ENCODE measurements around the gene SRRM4.

SRRM4 gene

DNA sequence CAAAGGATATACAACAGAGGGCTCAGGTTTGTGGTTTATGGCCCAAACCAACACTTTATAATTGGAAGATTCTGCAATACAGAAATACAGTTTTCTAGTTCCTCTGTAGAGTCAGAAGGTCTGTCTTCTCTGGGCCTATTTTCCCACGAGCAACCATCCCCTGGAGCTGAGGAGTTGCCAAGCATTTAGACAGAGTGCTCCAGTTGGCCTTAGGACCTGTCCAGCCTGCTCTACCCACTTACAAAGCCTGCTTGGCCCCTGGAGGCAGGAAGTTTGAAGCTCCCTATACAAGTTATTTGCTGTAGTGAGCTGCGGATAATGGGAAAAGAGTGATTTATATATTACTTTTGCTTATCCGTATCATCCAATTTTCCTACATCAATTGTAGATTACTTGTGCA, 136.6 kb downstream of the SRRM4 start:
- no peak for DNase-seq (ENCODE audit: low read depth in 1 of 2, low spot score in 1 of 2)

DNA sequence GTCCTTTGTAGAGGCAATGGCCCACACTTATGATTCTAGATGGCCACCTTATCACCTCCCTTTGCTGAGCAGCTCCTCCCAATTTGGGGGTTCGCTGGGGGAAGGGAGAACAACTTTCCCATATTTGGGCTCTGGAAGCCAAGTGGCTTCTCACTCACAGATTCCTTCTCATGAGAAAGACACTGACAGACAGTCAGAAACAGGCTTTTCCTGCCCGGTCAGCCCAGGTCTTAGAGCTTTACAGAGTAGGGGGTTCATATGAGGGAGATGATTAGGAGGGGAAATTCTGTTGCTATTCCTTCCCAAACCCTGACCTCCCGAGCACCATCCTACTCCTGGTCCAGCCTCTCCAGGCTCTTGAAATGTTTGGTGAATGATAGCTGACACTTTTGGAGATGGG, 137.3 kb downstream of the SRRM4 start:
- DNase-seq (ENCODE audit: low read depth in 1 of 2, low spot score in 1 of 2): no peak

DNA sequence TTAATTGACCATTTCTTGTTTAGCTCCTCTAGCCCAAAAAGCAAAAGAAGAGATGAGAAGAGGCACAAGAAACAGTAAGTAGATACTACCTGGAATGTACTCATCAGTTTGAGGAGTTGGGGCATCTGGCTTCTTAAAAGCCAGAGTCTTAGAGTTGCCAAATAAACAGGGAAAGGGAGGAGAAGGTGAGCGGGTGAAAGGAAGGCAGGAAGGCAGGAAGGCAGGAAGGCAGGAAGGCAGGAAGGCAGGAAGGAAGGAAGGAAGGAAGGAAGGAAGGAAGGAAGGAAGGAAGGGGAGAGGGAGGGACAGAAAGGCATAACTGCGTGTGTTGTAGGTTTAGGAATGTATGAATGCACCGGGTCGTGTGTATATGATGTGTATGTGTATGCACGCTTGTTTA, 140.7 kb downstream of the SRRM4 start:
- DNase-seq (ENCODE audit: low read depth in 1 of 2, low spot score in 1 of 2): no peak

DNA sequence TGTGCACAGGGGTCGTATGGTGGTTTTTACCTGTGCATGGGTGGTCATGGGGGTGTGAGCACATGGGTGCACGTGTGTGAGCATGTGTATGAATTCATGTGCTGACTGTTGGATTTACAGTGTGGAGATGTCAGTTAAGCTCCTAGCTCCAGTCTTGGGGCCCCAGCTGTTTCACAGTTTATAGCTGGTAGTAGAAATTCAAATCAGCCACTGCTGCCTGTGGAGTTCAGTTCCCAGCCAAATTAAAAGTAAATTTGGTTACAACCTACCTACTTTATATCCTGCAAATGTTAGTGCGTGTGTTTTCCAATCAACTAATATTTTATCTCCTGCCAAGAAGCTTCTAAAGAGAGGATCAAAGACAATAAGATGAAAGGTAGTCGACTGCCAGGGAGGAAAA, 141.4 kb downstream of the SRRM4 start:
- DNase-seq (ENCODE audit: low read depth in 1 of 2, low spot score in 1 of 2): no peak

DNA sequence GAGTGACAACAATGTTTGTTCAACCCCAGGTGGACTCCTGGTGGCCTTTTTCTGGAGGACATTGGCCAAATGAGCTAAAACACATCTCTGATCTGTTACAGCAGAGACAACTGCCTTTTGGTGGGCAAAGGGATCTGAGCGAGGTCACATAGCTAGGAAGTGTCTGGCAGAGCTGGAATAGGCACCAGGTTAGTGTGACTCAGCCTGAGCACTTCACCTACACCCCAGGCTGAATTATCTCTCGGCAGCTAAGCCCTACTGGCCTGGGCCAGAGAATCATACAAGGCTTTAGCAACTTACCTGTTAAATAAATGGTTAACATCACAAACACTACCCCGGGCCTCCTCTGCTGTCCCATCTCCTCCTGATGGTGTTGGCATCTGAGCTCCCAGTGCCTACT, 147.2 kb downstream of the SRRM4 start:
- DNase-seq (ENCODE audit: low read depth in 1 of 2, low spot score in 1 of 2): no peak

DNA sequence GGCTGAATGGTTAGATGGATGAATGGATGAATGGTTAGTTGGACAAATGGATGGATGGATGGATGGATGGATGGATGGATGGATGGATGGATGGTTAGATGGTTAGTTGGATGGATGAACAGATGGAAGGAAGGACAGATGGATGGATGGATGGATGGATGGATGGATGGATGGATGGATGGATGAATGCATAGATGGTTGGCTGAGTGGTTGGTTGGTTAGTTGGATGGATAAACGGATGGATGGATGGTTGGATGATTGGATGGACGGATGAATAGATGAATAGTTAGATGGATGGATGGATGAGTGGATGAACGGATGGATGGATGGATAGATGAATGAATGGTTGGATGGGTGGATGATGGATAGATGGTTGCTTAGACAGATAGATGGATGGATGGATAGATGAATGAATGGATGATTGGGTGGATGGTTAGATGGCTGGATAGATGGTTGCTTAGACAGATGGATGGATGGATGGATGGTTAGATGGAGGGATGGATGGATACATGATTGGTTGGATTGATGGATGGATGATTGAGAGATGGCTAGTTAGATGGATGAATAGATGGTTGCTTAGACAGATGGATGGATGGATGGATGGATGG, 148.6 kb downstream of the SRRM4 start:
- no peak for DNase-seq (ENCODE audit: low read depth in 1 of 2, low spot score in 1 of 2)

DNA sequence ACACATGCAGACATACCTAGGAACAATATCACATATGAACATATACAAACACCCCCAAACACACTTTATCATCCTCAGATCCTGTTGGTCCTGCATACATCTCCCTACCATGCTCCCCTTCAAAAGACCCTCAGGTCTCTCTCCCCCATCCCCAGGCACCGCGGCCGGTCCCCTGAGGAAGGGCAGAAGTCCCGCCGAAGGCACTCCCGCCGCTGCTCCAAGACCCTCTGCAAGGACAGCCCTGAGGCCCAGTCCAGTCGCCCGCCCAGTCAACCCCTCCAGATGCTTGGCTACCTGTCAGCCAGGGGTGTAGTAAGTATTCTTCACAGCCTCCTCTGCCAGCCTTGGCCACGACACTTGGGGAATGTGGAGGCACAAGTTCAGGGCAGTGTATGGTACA, 149.2 kb downstream of the SRRM4 start:
- no peak for DNase-seq (ENCODE audit: low read depth in 1 of 2, low spot score in 1 of 2)

DNA sequence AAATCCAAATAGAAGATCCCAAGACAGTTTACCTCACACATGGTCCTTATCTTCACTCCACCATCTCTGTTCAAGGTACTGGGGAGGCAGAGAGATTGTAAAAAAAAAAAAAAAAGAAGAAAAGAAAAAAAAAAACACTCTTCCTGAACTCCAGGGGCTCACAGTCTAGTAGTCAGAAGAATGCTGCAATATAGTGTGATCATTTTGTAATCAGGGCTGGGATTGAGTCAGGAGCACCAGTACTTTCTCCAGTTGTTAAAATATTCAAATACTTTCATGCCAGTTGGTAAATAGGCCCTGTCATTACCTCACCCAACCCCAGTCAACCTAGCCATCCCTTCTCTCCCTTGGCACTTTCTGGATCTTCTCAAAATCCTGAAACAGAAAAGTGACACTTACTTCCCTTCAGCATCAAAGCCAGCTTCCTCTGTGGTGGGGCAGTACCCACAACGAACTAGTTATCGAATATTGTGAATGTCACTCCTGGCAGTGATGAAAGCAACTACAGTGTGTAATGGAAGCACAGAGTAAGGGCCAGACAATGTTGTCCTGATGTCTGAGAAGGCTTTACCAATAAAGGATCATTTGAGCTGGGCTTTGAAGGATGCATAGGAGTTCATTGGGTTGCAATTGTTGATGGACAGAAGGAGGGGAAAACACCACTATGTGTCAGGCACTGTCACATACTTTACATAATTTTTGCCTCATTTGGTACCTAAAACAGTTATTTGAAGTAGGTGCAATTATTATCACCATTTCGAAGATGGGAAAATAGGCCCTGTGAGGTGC, 153.1 kb downstream of the SRRM4 start:
- no peak for DNase-seq (ENCODE audit: low read depth in 1 of 2, low spot score in 1 of 2)

DNA sequence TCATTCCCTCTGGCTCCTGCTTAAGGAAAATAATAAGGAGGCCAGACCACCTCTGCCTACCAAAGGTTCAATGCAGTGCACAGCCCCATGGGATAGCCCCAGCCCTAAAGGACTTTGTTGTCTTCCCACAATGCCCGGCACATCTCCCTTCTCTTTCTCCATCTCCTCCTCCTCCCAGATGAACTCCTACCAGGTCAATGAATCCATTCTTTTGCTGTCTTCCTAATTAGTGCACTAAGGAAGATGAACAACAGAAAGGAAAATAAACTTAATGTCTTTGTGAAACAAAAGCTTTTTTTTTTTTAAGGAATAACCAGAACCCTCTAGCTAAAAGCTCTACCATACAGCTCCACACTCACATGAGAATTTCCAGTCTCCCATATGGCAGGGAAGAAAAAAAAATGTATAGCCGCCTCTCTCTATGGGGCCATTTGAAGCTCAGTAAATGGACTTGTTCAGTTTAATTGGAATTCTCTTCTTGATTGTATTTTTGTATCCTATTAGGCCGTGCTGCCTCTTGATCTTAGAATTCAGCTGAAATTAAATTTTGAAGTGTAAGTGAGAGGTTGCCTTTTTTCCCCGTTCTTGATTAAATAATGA, 155.6 kb downstream of the SRRM4 start:
- no peak for DNase-seq (ENCODE audit: low read depth in 1 of 2, low spot score in 1 of 2)

DNA sequence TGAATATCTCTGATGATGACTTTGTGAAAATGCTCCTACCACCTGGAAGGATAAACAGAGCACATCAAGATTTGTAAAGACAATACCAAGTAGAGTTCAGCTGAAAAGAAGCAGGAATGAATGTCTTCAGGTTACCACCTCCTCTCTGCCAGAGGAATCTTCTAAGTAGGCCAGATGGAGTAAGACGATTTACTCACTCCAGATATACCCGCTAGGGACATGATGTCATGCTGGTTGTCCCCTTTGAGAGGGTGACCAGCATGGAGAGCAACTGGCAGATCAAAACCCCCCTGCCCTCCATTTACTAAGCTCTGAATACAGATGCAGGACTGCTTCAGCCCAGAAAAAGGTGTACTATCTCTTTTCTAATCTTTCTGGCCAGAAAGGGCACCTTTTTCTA, 158.1 kb downstream of the SRRM4 start:
- DNase-seq (ENCODE audit: low read depth in 1 of 2, low spot score in 1 of 2): no peak

DNA sequence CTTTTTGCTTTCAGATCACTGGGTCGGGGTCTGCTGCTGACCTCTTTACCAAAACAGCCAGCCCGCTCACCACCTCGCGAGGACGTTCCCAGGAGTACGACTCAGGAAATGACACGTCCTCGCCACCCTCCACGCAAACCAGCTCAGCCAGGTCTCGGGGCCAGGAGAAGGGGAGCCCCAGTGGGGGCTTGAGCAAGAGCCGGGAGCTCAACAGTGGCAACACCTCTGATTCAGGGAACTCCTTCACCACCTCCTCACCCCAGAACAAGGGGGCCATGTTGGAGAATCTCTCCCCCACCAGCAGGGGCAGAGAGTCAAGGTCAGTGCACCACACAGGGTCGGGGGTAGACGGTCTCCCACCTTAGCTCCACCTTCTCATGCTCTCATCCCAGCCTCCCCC, 164.0 kb downstream of the SRRM4 start:
- DNase-seq (ENCODE audit: low read depth in 1 of 2, low spot score in 1 of 2): no peak

DNA sequence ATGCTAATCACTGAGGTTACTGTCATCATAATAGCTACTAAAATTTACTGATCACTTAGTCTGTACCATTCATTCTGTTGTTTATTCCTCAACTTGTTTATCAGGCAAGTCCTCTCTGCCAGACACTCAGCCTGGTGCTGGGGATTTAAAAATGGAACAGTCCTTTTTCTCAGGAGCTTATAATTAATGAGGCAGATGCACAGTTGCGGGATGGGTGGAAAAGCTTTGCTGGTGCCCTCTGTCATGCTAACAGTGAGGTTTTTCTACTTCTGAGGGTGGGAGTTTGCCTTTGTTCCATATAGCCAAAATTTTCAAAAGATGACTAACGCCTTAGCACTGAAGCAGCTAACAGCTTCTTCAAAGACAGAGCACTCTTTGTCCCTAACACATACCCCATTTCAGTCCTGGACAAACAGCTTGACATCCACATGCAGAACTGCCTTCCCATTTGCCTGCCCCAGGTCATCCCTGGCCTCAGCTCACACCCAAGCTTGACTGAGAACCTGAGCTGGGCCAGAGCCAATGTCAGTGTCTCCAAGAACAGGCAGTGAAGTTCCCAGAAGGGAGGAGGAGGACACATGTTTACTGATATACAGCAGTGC, 166.6 kb downstream of the SRRM4 start:
- DNase-seq (ENCODE audit: low read depth in 1 of 2, low spot score in 1 of 2): no peak

DNA sequence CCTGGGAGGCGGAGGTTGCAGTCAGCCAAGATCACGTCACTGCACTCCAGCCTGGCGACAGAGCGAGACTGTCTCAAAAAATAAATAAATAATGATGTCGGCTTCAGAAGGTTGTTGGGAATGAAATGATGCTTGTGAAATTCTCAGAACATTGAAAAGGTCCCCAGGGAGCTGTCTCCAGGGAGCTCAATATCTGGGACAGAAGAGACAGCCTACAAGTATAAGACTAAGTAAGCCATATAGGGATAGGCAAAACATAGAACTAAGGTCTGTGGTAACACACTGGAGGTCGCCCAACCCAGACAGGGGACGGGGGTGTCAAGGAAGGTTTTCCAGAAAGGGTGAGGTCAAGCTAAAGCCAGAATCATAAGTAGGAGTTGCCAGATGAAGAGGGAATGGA, 167.9 kb downstream of the SRRM4 start:
- no peak for DNase-seq (ENCODE audit: low read depth in 1 of 2, low spot score in 1 of 2)

DNA sequence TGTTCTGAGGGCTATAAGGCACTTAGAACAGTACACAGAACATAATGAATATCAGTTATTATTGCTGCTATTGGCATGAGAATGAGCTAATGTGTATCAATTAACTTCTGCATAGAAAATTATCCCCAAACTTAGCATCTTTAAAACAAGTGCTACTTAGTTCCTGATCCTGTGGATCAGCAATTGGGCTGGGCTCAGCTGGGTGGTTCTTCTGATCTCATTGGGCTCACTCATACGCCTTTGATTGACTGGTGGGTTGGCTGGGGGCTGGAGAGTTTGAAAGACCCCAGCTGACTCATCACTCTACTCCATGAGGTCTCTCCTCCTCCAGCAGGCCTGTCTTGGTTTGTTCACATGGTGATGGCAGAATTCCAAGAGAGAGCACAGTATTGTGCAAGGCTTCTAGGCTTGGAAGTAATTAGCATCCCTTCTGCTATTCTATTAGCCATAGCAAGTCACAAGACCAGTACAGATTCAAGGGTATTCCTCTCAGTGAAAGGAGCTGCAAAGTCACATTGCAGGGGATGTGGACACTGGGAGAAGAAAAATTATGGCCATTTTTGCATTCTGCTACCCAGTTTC, 170.2 kb downstream of the SRRM4 start:
- DNase-seq (ENCODE audit: low read depth in 1 of 2, low spot score in 1 of 2): no peak

DNA sequence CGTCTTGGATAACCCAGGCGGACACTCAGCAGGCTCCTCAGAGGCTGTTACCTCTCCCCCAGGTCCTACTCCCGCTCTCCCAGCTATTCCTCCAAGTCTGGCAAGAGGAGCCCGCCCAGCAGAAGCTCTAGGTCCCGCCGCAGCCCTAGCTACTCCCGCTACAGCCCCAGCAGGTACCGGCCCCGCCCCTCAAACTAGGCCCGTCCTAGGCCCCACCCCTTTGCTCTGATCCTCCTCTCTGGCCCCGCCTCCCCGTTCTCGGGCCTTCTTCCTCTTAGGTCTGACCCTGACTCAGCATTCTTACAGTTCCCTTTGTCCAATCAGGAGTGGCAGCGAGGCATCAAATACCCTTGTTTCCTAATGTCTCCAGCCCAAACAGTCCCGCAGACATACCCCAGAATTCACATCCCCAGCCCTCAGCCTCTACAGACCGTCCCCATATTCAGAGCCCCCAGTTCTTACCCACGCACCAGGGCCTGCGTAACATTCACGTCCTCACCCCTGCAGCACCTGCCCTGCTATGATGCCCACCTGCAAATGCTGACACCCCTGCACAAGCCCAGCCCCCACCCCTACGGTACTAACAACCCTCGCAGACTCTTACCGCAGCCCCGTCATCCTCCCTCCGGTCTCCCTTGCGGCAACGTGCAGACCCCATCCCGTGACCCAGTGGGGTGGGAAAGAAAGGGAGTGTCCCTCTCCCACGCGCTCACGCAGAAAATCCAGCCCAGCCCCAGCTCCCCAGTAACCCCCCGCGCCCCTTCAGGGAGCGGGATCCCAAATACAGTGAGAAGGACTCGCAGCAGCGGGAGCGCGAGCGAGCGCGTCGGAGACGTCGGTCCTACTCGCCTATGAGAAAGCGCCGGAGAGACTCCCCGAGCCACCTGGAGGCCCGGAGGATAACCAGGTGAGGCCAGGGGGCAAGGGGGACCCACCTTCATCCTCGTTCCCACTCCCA, 172.4 kb downstream of the SRRM4 start:
- no peak for DNase-seq (ENCODE audit: low read depth in 1 of 2, low spot score in 1 of 2)

DNA sequence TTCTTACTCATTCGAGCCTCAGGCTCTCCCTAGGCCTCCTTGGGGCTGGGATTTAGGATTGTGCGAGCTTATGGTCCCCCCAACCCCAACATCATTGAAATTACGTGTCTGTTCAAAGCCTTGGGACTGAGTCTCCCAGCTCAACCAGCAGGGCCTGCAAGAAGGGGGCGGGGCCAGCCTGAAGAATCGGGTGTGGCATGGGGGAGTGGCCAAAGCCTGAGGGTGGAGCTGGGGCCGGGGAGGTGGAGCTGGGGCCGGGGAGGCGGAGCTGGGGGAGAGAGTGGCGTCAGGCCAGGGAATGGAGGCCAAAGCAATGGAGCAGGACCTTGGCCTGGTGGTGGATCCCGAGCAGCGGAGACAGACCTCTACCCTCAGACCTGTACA, 173.1 kb downstream of the SRRM4 start:
- no peak for DNase-seq (ENCODE audit: low read depth in 1 of 2, low spot score in 1 of 2)

DNA sequence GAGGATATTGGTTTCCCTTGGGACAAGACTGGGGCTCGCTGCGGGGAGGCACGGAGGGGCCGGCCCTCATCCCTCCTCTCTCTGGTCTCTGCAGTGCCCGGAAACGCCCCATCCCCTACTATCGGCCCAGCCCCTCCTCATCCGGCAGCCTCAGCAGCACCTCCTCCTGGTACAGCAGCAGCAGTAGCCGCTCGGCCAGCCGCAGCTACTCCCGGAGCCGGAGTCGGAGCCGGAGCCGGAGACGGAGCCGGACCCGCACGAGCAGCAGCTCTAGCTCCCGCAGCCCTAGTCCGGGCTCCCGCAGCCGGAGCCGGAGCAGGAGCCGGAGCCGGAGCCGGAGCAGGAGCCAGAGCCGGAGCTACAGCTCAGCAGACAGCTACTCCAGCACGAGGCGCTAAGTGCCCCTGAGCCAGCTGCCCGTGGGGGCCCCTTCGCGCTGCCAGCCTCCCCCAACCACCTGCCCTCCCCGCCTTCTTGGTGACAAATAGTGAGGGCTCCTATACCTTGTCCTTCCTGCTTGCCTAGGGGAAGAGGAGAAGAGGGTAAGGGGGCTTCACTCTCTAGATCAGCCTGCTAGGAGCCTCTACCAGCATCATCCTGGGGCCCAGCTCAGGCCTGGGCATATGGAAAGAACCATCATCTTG, 175.2 kb downstream of the SRRM4 start:
- no peak for DNase-seq (ENCODE audit: low read depth in 1 of 2, low spot score in 1 of 2)

DNA sequence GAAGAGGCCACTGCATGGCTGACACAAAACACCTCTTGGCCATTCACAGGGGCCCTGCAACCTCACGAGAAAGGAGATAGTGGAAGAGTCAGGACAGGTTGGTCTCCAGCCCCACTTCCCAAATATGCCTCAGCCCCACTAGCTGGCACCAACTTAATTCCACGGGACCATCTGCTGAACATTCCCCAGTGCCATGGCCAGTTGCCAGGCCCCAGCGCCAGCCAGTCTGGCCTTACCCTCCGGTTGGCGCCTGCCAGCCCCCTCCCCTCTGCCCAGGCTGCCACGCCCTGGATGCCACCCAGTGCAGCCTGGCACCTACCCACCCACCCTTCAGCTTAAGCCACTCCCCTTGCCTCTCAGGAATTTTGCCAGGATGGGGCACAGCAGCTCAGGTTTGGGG, 176.2 kb downstream of the SRRM4 start:
- no peak for DNase-seq (ENCODE audit: low read depth in 1 of 2, low spot score in 1 of 2)

DNA sequence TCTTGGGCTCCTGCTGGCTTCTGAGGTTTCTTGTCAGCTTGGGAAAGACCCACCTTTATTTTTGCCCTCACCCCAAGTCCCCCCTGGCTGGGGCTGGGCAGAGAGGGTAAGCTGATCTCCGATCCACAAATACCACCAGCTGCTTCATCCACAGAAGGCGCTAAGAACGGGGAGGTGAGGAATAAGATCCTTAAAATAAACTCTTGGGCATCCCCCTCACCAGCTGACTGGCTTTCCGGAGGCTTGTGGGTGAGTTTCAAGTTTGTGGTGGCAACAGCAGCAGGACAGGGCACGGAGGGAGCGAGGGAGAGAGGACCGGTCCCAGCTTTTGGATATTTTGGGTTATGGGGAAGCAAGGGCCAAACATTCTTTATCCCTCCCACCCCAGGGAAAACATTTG, 176.6 kb downstream of the SRRM4 start:
- no peak for DNase-seq (ENCODE audit: low read depth in 1 of 2, low spot score in 1 of 2)

DNA sequence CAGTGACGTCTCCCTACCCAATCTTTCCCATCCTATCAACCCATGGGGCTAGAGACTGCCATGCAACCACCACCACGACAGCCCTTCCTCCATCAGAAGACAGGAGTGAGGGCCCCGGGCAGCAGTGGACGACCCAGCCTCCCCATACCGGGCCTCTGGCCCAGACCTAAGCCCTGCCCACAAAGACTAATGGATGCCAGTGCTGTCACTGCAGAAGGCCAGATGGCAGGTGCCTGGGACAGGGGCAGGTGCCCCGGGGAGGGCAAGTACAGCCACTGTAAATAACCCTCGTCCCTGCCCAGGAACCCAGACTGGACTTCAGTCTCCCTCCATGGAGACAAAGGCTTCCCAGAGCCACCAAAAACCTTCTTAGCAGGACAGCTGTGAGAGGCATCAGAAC, 177.1 kb downstream of the SRRM4 start:
- no peak for DNase-seq (ENCODE audit: low read depth in 1 of 2, low spot score in 1 of 2)
